GM23338 (cell line): ENCODE data around the gene UBAP2. TPM values are rescaled to one million over a fixed set of nuclear protein-coding genes. Genes with fewer than 3 reads are reported as not detected.

Experiments
- ATAC-seq: fragments of 200-7000 bp; cut with Tn5 transposase; 3 replicates; pipeline ENCODE4 v1.9.1; 2020
- DNase-seq: peaks from one replicate; pipeline ENCODE4 v3.0.0-alpha.2; 2015; ENCODE audit warnings: low spot score
- H2AFZ ChIP-seq: fragments of 200-600 bp; sonication (generic); 2 replicates; pipeline ENCODE4 v1.8.0; 2016; ENCODE audit warnings: antibody characterized with exemption, mild to moderate bottlenecking, moderate library complexity
- H3F3A ChIP-seq: fragments of 200-600 bp; sonication (generic); replicated peaks from 2 replicates; pipeline ENCODE4 v1.8.0; 2017; ENCODE audit warnings: antibody characterized with exemption, mixed run types, low read depth
- H3K27ac ChIP-seq: fragments of 200-600 bp; sonication (generic); 2 replicates; pipeline ENCODE4 v1.6.1; 2016; ENCODE audit warnings: low read depth
- H3K27me3 ChIP-seq: fragments of 200-600 bp; sonication (generic); 2 replicates; pipeline ENCODE4 v1.8.0; 2016; ENCODE audit warnings: mild to moderate bottlenecking, mixed run types, moderate library complexity; ENCODE audit not compliant: insufficient read depth
- H3K36me3 ChIP-seq: fragments of 200-600 bp; sonication (generic); 2 replicates; pipeline ENCODE4 v1.8.0; 2016; ENCODE audit warnings: mild to moderate bottlenecking; ENCODE audit not compliant: insufficient read depth
- H3K4me1 ChIP-seq: fragments of 200-600 bp; sonication (generic); 2 replicates; pipeline ENCODE4 v1.8.0; 2016; ENCODE audit warnings: mild to moderate bottlenecking, moderate library complexity; ENCODE audit not compliant: insufficient read depth
- H3K4me2 ChIP-seq: fragments of 200-600 bp; sonication (generic); 2 replicates; pipeline ENCODE4 v1.7.1; 2017; ENCODE audit warnings: mixed run types
- H3K4me3 ChIP-seq: fragments of 200-600 bp; sonication (generic); 2 replicates; pipeline ENCODE4 v1.6.1; 2016; ENCODE audit warnings: mixed run types
- H3K79me2 ChIP-seq: fragments of 200-600 bp; sonication (generic); replicated peaks from 2 replicates; pipeline ENCODE4 v1.8.0; 2017; ENCODE audit warnings: mild to moderate bottlenecking; ENCODE audit not compliant: insufficient read depth
- H3K9me2 ChIP-seq: fragments of 200-600 bp; sonication (generic); 2 replicates; pipeline ENCODE4 v1.8.0; 2017; ENCODE audit not compliant: insufficient read depth
- H4K20me1 ChIP-seq: fragments of 200-600 bp; sonication (generic); replicated peaks from 2 replicates; pipeline ENCODE4 v1.8.0; 2017; ENCODE audit warnings: mild to moderate bottlenecking; ENCODE audit not compliant: insufficient read depth
- H3K27ac Mint-ChIP-seq: 2 replicates; pipeline ENCODE4 v1.8.0; 2020; ENCODE audit warnings: inconsistent platforms, mild to moderate bottlenecking, moderate library complexity, mixed read lengths
- H3K27me3 Mint-ChIP-seq: 3 replicates; pipeline ENCODE4 v1.8.0; 2022; ENCODE audit warnings: low read depth, mild to moderate bottlenecking, moderate library complexity, mixed read lengths, inconsistent platforms; ENCODE audit not compliant: insufficient read depth, poor library complexity
- H3K36me3 Mint-ChIP-seq: 3 replicates; pipeline ENCODE4 v1.8.0; 2021; ENCODE audit warnings: low read depth, mild to moderate bottlenecking, inconsistent platforms, moderate library complexity, mixed read lengths
- H3K4me1 Mint-ChIP-seq: 3 replicates; pipeline ENCODE4 v1.8.0; 2020; ENCODE audit warnings: mild to moderate bottlenecking, inconsistent platforms, mixed read lengths
- H3K4me3 Mint-ChIP-seq: 3 replicates; pipeline ENCODE4 v1.8.0; 2021; ENCODE audit warnings: moderate library complexity, mild to moderate bottlenecking, inconsistent platforms, mixed read lengths
- H3K9me3 Mint-ChIP-seq: 3 replicates; pipeline ENCODE4 v1.8.0; 2020; ENCODE audit warnings: moderate library complexity, mild to moderate bottlenecking, inconsistent platforms, mixed read lengths
- CREB1 ChIP-seq: fragments of 250-450 bp; sonication (Bioruptor Pico); IDR thresholded peaks from 2 replicates; pipeline ENCODE4 v1.5.0; 2020; ENCODE audit warnings: low read depth, mild to moderate bottlenecking, moderate library complexity
- CTCF ChIP-seq, 2 experiments: fragments of 200-600 bp in 1 of 2; sonication (generic) in 1 of 2; conservative IDR thresholded peaks; 2 replicates each; pipeline versions ENCODE4 v1.5.1 to v1.6.1; 2016 to 2017; ENCODE audit warnings: antibody characterized with exemption in 2 of 2, low read depth in 2 of 2, mild to moderate bottlenecking in 2 of 2, moderate library complexity in 1 of 2
- ETS1 ChIP-seq: IDR thresholded peaks from 2 replicates; pipeline ENCODE4 v1.6.1; 2016; ENCODE audit warnings: antibody characterized with exemption
- EZH2 ChIP-seq: fragments of 200-600 bp; sonication (generic); IDR thresholded peaks from one replicate; pipeline ENCODE4 v1.8.0; 2017; ENCODE audit warnings: antibody characterized with exemption, mild to moderate bottlenecking, low read depth; ENCODE audit not compliant: unreplicated experiment
- EZH2phosphoT487 ChIP-seq: fragments of 200-600 bp; sonication (generic); IDR thresholded peaks from one replicate; pipeline ENCODE4 v1.8.1; 2018; ENCODE audit warnings: antibody characterized with exemption; ENCODE audit not compliant: unreplicated experiment
- JUNB ChIP-seq: IDR thresholded peaks from one replicate; pipeline ENCODE4 v1.6.1; 2016; ENCODE audit warnings: antibody characterized with exemption; ENCODE audit not compliant: unreplicated experiment
- NANOG ChIP-seq: IDR thresholded peaks from 2 replicates; pipeline ENCODE4 v1.6.1; 2016; ENCODE audit warnings: antibody characterized with exemption, borderline replicate concordance
- POLR2AphosphoS5 ChIP-seq: IDR thresholded peaks from 2 replicates; pipeline ENCODE4 v1.6.1; 2016; ENCODE audit warnings: antibody characterized with exemption, low read depth
- REST ChIP-seq: IDR thresholded peaks from one replicate; pipeline ENCODE4 v1.6.1; 2018; ENCODE audit warnings: antibody characterized with exemption; ENCODE audit not compliant: unreplicated experiment
- STAT1 ChIP-seq: IDR thresholded peaks from one replicate; pipeline ENCODE4 v1.6.1; 2016; ENCODE audit warnings: antibody characterized with exemption; ENCODE audit not compliant: unreplicated experiment
- ZNF114 ChIP-seq: fragments of 250-450 bp; sonication (Bioruptor Pico); IDR thresholded peaks from 2 replicates; pipeline ENCODE4 v1.5.0; 2020; ENCODE audit warnings: mild to moderate bottlenecking, moderate library complexity
- ZNF331 ChIP-seq: fragments of 250-450 bp; sonication (Bioruptor Pico); IDR thresholded peaks from 2 replicates; pipeline ENCODE4 v1.5.0; 2020; ENCODE audit warnings: low read depth, mild to moderate bottlenecking, moderate library complexity
- ZNF462 ChIP-seq: fragments of 250-450 bp; sonication (Bioruptor Pico); IDR thresholded peaks from 2 replicates; pipeline ENCODE4 v1.5.0; 2020; ENCODE audit warnings: mild to moderate bottlenecking, moderate library complexity
- polyA plus RNA-seq: library from polyadenylated mRNA; unstranded; fragments of >200 nt; fragmentation: Nextera tagmentation; extraction: Ambion mirVana; gene quantifications from 2 replicates; pipeline ENCODE4 v1.2.1, GENCODE V29; 2016
- total RNA-seq: library from RNA; depleted of rRNA; stranded (reverse); fragments of >200 nt; shearing (Covaris generic); gene quantifications from 2 replicates; pipeline ENCODE4 v1.2.3, GENCODE V29; 2014

The UBAP2 gene
- total and polyA plus RNA-seq, 2 experiments from 2014 or later, result 47.4 to 56.4 TPM

- H3K4me3 ChIP-seq, result no peak overlapping the region
- no peaks in the 10 kb centered on the region for H3K27me3 ChIP-seq
- Mint-ChIP-seq H3K9me3 (no peaks in the 10 kb centered on the region), H3K27me3 (peaks cover 2% of the 10 kb centered on the region), H3K4me3 (no peak overlapping the region), H3K4me1 (no peaks in the 10 kb centered on the region), H3K27ac (no peak overlapping the region), H3K36me3 (peaks cover 11% of the 10 kb centered on the region; the same call in 2 of the 3 replicates)
- ATAC-seq, result no peak
- 0 out of 2 replicates have a peak, but pooled peaks cover 4% of the 10 kb centered on the region for H3F3A ChIP-seq
- no peak overlapping the region for H3K27ac ChIP-seq
- no peak for DNase-seq
- H3K79me2 ChIP-seq, result peaks cover 100% of the 10 kb centered on the region
- H3K4me1 ChIP-seq, result no peaks in the 10 kb centered on the region
- no peak overlapping the region for H2AFZ ChIP-seq
- TF ChIP-seq ZNF462 (CRISPR knock-in tag), result no peak
- TF ChIP-seq STAT1, result no peak
- no peak for TF ChIP-seq ZNF331 (CRISPR knock-in tag)
- TF ChIP-seq NANOG, result no peak
- TF ChIP-seq ETS1, result no peak
- TF ChIP-seq ZNF114 (CRISPR knock-in tag), result no peak
- no peak for TF ChIP-seq EZH2phosphoT487
- TF ChIP-seq CTCF (conservative IDR thresholded peaks at IDR 0.05; ENCODE audit: low read depth in 2 of 2), result no peak
- TF ChIP-seq EZH2, result no peak
- TF ChIP-seq REST, result no peak
- no peak for TF ChIP-seq POLR2AphosphoS5
- no peak for TF ChIP-seq CREB1 (CRISPR knock-in tag)
- TF ChIP-seq JUNB, result no peak
- peaks cover 70% of the 10 kb centered on the region for H4K20me1 ChIP-seq
- H3K36me3 ChIP-seq, result peaks cover 4% of the 10 kb centered on the region; the same call in 1 of the 2 replicates
- no peak overlapping the region for H3K4me2 ChIP-seq
- no peaks in the 10 kb centered on the region for H3K9me2 ChIP-seq
Observed at GRCh38 chr9:34025811-34026210, 22.9 kb downstream of the UBAP2 start.
